ENCODE data around the gene ZNF358. TPM values are rescaled to one million over a fixed set of nuclear protein-coding genes. Genes with fewer than 3 reads are reported as not detected.

The ZNF358 gene
- total and polyA plus RNA-seq, 7 donors: 38.1 to 110 (median 88.9) TPM

GRCh38 chr19:7541828-7542443 lies 26.0 kb downstream of the ZNF358 start:
- Histone ChIP-seq H3K9me3 (no peaks in the 10 kb centered on the region), H3K27ac (no peak overlapping the region), H3K4me1 (no peaks in the 10 kb centered on the region), H3K36me3 (ENCODE audit: insufficient read depth in 1 of 2, low read depth in 1 of 2) (peaks cover 7 to 82% of the 10 kb centered on the region in 2 donors), H3K4me3 (no peak overlapping the region), H3K27me3 (ENCODE audit: insufficient read depth in 3 of 3, low read length in 2 of 3) (no peaks in the 10 kb centered on the region)
- TF ChIP-seq, protein P1, sequence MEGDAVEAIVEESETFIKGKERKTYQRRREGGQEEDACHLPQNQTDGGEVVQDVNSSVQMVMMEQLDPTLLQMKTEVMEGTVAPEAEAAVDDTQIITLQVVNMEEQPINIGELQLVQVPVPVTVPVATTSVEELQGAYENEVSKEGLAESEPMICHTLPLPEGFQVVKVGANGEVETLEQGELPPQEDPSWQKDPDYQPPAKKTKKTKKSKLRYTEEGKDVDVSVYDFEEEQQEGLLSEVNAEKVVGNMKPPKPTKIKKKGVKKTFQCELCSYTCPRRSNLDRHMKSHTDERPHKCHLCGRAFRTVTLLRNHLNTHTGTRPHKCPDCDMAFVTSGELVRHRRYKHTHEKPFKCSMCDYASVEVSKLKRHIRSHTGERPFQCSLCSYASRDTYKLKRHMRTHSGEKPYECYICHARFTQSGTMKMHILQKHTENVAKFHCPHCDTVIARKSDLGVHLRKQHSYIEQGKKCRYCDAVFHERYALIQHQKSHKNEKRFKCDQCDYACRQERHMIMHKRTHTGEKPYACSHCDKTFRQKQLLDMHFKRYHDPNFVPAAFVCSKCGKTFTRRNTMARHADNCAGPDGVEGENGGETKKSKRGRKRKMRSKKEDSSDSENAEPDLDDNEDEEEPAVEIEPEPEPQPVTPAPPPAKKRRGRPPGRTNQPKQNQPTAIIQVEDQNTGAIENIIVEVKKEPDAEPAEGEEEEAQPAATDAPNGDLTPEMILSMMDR (IDR thresholded peaks at IDR 0.05): no peak
- 96 to 99% (median 97%) methylated on average over 11 of the region's 11 CpGs for WGBS, 3 donors
- DNase-seq (no peak), ATAC-seq (no peak)
- intact Hi-C loops (cut with DNase I): no loop called here

GRCh38 chr19:7542556-7543348 lies 26.8 kb downstream of the ZNF358 start:
- Histone ChIP-seq H3K27ac (no peak overlapping the region), H3K27me3 (ENCODE audit: insufficient read depth in 3 of 3, low read length in 2 of 3) (no peaks in the 10 kb centered on the region), H3K4me3 (no peak overlapping the region), H3K4me1 (no peaks in the 10 kb centered on the region), H3K9me3 (no peaks in the 10 kb centered on the region), H3K36me3 (ENCODE audit: insufficient read depth in 1 of 2, low read depth in 1 of 2) (peaks cover 7 to 79% of the 10 kb centered on the region in 2 donors)
- ATAC-seq (no peak), DNase-seq (no peak)
- TF ChIP-seq, protein P1 (IDR thresholded peaks at IDR 0.05): no peak
- intact Hi-C loops (cut with DNase I): no loop called here
- 93 to 96% (median 96%) methylated on average over 24 of the region's 24 CpGs for WGBS, 3 donors

DNA sequence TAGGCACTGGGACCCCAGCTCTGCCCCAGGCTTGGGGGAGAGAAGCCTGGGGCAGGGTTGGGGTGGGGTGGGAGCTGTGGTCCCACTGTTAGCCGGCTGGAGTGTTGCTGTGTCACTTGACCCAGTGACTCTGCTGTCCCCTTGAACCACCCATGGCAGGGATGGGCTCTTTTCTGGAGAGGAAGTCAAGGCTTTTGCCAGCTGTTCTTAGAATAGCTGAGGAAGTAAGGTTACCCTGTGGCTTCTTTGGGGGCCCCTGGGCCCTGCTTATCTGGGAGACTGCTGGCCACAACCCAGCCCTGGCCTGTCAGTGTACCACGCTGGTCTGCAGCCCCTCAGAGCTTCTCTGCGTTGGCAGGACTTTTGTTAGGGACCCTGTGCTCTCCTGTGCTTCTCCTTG lies 28.7 kb downstream of the ZNF358 start:
- 86 to 94% (median 87%) methylated on average over 3 of the region's 3 CpGs for WGBS, 3 donors
- intact Hi-C loops (cut with DNase I): no loop called here
- H3K4me1 ChIP-seq: no peaks in the 10 kb centered on the region
- no peak overlapping the region for H3K27ac ChIP-seq
- H3K4me3 ChIP-seq: no peak overlapping the region
- H3K27me3 ChIP-seq (ENCODE audit: insufficient read depth in 3 of 3, low read length in 2 of 3): no peaks in the 10 kb centered on the region
- ATAC-seq (peak in 1 of 4 donors; percentile 7), DNase-seq (no peak)
- TF ChIP-seq, protein P1 (IDR thresholded peaks at IDR 0.05): no peak
- H3K9me3 ChIP-seq: no peaks in the 10 kb centered on the region
- peaks cover 7 to 61% of the 10 kb centered on the region in 2 donors for H3K36me3 ChIP-seq (ENCODE audit: insufficient read depth in 1 of 2, low read depth in 1 of 2)

- no peaks in the 10 kb centered on the region for H3K27me3 ChIP-seq (ENCODE audit: insufficient read depth in 3 of 3, low read length in 2 of 3)
- no peak overlapping the region for H3K4me3 ChIP-seq
- no peaks in the 10 kb centered on the region for H3K9me3 ChIP-seq
- H3K36me3 ChIP-seq (ENCODE audit: insufficient read depth in 1 of 2, low read depth in 1 of 2): peaks cover 4 to 60% of the 10 kb centered on the region in 2 donors
- DNase-seq (no peak), ATAC-seq (no peak)
- no peak overlapping the region for H3K27ac ChIP-seq
- WGBS, 3 donors: 84 to 90% (median 87%) methylated on average over 8 of the region's 8 CpGs
- intact Hi-C loops (cut with DNase I): no loop called here
- TF ChIP-seq, protein P1 (IDR thresholded peaks at IDR 0.05): no peak
- H3K4me1 ChIP-seq: no peaks in the 10 kb centered on the region
Measured at GRCh38 chr19:7545300-7545699, 29.4 kb downstream of the ZNF358 start.

Data from psoas muscle (tissue), 8 donors.